ENCODE results near the gene WDR1.

The WDR1 gene

DNA sequence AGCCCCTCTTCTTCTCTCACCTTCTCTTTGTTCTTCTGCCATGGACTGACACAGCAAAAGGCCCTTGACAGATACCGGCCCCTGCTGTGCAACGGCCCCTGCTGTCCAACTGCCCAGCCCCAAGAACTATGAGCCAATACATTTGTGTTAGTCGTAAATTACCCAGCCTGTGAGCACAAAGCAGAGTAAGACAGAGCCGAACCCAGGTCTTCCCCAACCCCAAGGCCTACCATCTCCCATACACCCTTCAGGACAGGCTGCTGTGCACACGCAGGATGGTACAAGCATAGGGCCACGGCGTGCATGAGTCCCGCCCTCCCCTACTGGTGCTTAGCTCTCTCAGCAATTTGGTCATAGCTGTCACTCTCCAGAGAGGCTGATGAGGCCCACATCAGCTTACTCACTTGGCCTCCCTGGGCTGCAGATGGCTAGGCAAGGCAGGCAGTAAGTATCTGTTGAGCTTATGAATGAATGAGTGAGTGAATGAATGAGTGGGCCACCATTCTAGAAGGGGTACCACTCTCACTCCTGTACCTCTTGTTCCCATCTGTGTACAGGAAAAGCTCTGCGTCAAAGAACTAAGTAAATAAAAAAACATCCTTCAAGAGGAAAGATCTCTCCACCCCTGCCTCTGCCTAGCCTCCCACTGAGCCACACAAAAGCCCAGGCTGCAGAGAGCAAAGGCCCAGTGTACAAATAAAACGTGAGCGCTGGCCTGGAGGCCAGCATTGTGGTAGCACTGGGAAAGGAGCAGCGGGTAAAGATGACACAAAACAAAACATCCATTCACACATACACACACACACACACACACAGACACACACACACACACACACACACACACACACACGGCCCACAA is 13.9 kb downstream of the WDR1 start:
- DNase-seq (ENCODE audit: insufficient read length, low spot score) (no peak), FAIRE-seq (no peak)

DNA sequence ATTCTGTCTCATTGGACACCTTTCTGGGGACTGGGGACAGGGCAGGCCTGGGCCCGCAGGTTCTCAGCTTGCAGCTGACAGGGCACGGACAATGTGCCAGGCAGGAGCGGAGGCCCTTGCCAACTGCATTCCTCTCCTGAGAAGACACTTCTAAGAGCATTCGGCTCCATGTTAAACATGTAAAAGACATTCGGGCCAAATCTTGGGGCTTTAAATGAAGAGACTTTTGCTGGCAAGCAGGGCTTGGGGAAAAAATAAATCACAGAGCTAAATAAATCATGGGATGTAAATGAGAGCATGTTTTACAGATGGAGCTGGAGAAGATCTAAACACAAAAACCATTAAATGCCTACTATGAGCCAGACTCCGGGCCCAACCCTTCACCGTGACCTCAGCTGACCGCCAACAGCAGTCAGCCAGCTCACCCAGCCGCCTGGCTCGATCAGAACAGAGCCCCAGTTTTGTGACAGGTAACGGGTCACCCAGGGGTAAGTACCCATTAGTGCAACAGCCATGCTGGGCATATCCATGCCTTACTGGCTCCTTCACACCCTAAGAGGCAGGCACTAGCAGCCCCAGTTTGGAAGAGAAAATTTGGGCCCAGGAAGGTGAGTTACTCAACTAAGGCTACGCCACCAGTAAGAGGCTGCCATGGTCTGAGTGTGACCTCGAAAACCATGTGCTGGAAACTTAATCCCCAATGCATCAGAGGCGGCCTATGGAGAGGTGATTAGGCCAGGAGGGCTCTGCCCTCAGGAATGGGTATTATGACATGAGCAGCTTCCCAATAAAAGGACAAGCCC is 14.7 kb downstream of the WDR1 start:
- FAIRE-seq (no peak), DNase-seq (ENCODE audit: insufficient read length, low spot score) (no peak)

DNA sequence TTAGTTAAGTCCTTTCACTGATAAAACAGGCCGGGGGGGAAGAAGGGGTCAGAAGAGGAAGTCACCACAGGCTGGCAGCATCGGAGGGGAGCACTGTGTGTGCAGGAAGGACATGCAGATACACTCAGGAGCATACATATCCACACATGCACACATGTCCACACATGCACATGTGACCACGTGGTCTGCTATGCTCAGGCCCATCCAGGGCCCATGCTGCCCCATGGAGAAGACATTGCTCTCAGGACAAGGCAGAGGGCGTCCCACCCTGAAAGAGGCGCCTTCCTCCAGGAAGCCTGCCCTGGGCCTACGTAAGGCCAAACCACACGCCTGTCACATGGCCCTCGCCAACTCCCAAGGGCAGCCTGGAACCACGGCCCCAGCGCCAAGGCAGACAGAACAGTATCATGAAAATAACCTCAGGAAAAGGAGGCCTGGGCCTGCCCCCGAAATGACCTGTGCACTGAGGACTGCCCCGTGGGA is 15.8 kb downstream of the WDR1 start:
- DNase-seq (ENCODE audit: insufficient read length, low spot score) (no peak), FAIRE-seq (no peak)

DNA sequence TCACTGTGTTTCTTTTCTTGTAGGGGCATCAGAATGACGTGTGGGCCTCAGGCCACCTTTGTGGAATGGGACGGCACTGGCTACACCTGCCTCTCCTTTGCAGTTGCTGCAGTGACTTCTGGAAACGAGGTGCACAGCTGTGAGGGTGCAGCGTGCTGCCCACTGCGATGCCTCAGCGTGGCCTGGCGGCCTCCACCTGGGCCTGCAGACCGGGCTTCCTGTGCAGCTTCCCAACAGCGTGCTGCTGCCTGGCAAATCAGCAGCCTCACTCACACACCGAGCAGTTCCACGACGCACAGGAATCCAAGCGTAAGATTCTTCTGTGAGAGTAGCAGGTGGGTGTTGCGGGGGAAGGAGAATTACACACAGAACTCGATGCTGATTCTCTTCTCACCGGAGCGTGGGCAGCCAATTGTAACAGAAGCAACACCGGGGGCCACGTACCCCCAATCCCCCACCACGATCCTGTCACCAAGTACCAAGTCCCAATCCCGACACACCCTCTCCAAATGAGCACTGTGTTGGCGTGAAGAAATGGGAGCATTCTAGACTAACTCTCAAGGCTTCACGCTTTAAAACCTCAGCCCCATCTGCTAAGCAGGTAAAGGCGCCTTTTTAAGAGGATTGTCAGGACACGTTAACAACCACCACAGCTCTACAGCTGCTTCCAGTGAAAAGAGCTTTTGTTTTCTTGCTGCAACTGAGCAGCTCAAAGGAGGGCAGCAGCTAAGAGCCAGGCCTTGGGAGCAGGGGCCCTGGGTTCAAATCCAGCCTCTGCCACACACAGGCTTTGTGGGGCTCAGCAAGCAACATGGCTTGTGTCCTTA is 16.9 kb downstream of the WDR1 start:
- FAIRE-seq: no peak
- no peak for DNase-seq (ENCODE audit: insufficient read length, low spot score)

DNA sequence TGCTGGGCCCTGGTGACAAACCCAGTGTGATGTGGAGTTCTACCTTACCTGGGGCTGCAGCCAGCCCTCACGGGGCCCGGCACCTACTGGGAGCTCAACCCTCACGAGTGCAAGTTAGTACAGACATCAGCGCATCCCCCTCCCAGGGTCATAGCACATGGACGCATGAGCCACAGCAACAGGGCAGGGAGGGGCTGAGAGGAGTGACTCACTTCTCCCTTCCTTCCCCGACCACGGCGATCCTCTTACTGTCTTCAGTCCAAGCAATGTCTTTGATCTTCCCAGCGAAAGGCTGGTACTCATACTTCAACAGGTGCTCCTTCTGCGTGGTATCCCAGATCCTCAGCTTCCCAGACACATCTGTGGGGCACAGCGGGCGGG is 17.8 kb downstream of the WDR1 start:
- DNase-seq (ENCODE audit: insufficient read length, low spot score): peak; percentile 44
- peak; percentile 83 for FAIRE-seq

DNA sequence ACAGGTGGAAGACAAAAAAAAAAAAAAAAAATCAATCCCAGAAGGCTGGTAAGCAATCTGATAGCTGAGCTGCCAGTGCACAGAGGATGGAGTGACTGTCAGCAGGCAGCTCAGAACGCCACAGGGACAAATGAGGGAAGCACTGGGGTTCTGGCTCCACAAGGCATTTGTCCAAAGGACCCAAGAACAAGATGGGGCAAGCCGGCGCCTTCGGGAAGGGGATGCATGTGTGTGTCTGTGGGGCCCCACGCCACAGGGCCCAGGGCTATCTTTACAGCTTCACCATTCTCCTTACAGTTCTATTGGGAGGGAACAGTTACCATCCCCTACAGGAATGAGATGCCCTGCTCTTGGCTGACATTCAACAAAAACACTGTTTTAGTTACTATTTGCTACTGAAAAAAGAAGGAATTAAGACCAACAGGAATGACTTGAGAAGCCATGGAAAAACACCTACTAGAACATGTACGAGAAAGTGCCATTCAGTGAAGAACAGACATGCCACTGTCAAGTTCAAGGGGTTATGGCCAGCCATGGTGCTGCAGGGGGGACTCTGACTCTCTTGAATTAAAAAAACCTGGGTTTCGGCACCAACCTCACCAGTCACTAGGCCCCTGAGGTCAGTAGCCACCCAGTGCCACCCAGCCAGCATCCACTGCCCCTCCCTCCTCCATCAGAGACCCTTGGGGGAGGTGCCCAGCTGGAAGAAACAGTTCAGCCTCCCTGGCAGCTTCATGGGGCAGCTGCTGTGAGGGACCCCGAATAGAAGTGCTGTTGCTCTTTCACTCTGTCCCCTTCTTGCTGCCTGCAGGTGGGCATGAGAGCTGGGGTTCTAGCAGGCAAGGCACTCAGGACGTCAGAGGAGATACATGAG is 18.5 kb downstream of the WDR1 start:
- no peak for FAIRE-seq
- no peak for DNase-seq (ENCODE audit: insufficient read length, low spot score)

DNA sequence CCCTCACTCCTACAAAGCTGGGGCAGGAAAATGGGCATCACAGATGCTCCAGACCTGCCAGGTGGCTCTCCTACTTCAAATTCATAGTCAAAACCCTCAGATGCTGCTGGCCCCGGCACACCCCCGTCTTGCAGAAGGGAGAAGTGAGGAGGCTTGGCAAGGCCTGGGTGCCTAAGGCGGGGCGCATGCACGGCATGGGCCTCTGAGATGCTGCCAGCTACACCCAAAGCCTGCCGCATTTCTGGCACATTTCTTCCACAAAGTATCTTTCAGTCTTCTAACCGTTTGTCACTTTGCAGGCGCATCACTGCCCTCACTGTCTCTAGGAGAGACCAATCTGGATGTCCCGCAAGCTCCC is 19.6 kb downstream of the WDR1 start:
- FAIRE-seq: no peak
- DNase-seq (ENCODE audit: insufficient read length, low spot score): no peak

DNA sequence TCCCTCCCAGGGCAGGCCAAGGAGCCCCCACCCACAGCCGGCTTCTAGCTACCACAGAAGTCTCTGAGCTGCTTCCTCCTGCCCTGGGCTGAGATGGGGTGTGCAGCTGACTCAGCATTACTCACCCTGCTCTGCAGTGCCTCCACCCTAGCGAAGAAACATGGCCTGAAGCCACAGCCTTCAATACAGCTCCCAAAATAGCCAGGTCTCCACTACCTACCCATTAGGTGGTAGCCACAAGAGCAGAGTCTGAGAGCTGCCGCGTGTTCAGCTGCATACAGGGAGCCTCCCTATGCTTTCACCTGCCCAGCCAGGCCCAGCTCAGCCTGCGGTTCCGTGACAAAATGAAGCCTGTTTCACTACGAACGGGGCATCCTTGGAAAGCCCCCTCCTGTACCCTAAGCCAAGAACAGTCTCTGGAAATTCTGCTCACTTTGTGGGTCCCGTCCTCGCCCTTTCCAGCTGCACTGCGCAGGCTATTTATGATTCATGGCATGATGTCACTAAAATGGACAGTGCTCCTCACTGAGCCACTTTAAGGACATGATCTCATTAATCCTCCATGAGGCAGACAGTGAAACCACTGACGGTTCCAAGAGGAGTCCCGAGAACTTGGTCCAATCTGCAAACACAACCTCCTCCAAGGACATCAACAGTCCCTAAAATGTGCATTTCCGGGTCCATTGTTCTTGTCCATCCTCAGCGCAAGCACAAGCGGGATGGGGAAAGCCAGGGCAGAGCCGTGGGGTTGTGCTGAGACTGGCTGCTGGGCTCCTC is 20.2 kb downstream of the WDR1 start:
- DNase-seq (ENCODE audit: insufficient read length, low spot score): peak; percentile 86

DNA sequence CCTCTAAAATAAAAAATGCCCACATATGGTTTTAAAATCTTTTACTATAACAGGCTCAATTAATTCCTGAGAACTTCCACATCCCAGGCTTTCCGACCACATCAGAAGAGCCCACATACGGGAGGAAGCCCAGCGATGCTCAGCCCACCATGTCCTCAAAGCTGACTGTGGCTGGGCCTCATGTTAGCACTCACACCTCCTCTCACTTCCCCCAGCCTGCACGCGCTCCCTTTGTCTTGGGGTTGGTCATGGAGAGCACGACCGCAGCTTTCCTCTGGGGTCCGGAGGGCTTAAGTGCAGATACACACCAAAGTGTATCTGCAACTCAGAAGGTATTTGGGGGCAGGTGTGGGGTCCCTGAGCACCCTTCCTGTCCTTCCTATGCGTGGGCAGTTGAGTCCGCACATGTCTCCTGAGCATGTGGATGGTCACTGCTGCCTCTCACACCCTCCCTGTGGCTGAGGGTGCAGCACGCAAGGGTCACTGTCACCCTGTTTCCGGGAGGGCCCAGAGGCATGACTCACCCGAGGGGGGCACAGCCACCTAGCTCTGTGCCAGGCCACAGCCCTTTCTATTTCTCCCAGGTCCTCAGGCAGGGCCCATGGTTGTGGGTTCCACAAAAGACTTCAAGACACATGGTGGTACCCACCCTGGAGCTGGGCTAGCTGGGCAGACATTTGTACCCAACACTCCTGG is 21.2 kb downstream of the WDR1 start:
- DNase-seq (ENCODE audit: insufficient read length, low spot score): peak; percentile 15
- peak; percentile 55 for FAIRE-seq

More for the DNA sequence above, 20.2 kb downstream of the WDR1 start:
- FAIRE-seq: peak; percentile 77

DNA sequence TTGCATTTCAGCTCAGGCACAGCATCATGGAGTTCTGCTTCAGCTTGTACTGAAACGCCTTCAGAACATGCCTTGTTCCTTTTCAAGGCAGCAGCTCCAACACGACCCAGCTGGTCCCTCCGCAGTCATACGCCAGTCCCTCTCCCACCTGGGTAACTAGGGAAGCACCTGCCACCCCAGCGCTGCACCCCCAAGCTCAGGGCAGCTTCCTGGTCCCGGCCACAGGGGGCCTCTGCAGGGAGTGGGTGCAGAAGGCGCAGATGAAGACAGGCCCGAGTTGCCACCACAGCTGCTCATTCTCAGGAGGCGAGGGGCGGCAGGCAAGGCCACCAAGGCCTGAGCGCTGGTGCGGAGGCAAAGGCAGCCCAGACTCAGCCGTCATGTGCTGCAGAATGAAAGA is 21.8 kb downstream of the WDR1 start:
- DNase-seq (ENCODE audit: insufficient read length, low spot score) (no peak), FAIRE-seq (no peak)

DNA sequence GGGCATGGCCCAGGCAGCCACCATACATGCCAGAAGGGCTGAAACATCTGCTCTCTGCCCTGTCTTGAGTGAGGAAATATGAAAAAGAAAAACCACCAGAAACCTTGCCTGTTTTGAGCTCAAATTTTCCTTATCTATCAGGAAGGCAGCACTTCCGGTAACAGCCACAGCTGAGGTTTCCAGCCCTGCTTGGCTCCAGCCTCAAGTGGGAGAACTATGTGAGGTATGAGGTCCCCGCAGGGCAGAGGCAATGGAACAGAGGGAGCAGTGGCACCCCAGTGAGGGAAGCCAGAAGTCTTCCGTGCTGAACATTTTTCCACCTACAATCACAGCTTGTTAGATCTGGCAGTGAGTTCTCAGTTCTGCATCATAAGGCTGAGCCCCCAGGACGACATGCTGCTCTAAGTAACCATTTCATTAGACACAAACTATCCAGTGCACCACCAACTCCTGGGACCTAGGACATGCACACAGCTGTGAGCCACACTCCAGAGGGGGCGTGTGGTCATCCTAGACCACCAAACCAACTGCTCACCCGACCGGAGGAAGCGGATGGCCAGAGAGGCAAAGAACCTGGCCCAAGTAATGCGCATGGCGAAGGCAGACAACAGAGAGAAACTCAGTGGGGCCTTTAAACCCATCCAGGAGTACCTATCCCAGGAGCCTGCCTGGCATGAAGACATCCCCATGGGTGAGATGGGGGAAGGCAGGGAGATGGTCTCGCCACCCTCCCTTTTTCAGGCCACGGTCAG is 22.6 kb downstream of the WDR1 start:
- DNase-seq (ENCODE audit: insufficient read length, low spot score) (no peak), FAIRE-seq (no peak)

DNA sequence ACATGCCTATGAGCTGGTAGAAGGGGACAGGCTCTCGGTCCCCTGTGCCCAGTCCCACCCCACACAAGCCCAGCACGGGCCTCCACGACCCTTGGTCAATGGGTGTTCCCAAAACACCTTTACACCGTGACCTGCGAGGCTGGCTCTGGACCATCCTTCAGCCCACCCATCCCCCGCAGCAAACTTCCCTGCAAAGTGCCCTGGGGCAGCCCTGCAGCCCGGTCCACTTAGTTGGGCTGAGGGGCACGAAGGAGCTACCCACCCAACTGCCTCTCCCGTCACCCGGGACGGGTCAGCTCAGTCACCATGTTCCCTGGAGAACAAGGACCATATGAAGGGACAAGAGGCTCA is 23.4 kb downstream of the WDR1 start:
- no peak for FAIRE-seq

DNA sequence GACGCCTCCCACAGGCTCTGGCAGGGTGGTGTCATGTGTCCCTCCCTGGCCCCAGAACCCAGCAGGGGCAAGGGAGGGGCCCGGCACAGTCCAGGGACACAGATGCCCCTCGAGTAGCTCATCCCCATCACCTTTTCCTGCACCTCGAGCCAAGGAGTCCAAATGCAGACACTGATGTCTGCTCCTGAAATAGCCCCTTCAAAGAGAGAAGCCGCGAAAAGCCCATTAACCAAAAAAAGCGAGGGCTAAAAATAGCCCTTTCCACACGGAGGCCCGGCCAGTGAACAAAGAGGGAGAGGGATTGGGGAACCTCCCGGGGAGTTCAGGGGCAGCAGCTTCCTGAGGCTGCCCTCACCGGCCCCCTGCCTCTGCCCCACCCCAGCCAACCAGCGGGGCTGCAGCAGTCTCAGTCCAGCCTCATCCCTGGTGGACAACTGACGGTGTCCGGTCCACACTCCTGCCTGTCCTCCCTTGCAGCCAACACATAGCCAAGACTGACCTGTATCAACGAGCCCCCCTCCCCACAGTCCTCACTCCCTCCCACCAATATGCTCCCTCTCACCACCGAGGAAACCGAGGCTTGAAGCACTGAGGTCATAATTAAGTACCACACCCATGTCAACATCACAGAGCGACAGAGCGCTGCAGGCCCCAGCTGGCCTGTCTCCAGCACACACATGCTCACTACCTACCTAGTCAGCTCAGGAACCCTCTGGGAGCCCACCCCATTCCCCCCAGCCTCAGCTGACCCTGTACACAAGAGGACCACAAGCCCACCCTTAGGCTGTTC is 23.9 kb downstream of the WDR1 start:
- FAIRE-seq (no peak), DNase-seq (ENCODE audit: insufficient read length, low spot score) (no peak)

More for the DNA sequence above, 23.4 kb downstream of the WDR1 start:
- no peak for DNase-seq (ENCODE audit: insufficient read length, low spot score)

DNA sequence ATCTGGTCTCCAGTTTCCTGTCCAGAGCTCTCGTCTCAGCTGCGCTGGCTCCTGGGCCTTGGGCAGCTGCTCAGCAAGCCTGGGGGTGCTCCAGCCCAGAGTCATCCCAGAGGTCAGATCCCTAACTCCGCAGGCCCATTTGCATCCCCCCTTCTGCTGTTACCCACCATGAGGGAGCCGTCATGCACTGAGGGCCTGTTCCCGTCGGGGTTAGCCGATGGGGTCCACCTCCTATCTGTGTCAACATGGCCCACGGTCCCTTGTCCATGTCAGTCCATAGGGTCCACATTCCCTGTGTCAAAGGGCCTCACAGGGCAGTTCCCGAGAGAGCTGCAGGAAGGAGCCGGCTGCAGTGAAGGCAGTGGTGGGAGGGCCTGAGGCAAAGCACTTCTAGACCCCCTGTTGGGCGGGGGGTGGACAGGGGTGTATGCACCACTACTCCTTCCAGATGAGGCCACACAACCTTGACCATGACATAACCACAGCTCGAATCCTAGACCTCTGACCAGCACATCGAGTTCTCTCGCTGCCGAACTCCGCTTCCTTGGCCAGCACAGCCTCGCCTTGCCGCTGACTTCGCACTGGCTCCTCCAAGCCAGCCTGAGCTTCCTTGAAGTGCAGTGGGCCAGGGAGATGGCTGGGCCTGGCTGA is 24.9 kb downstream of the WDR1 start:
- FAIRE-seq (no peak), DNase-seq (ENCODE audit: insufficient read length, low spot score) (no peak)

DNA sequence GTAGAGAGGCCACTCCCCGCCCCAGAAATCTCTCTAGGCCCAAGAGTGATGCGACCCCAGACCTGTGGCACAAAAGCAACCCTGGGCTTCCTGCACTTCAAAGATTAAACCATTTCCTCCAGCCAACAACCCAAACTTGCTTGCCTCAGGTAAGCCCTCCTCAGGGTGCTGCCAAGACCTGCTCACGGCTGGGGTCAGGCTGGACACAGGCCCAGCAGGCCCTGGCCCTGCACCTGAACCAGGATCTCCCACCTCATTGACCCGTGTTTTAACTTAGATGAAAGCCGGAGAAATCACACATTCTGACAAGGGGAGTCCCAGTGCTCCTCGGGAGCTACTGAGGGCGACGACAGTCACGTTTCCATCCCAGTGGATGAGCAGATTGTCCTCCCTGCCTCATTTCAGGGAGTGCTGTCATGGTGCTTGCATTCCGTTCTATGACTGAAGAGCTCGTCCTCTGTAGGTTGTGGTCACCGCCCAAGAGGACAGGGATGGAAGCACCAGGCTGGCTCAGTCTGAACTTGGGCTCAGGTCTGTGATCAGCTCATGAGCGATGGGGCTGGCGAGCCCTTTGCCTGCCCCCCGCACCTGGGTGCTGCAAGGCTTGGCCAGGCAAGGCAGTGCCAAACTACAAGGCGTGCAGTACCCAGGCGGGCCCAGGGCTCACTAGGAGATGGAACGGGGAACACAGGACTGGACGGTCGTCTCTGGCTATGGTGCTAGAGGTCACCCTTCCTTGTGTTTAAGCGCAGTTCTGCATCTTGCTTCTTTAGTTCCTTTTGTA is 25.9 kb downstream of the WDR1 start:
- FAIRE-seq (no peak), DNase-seq (ENCODE audit: insufficient read length, low spot score) (no peak)

DNA sequence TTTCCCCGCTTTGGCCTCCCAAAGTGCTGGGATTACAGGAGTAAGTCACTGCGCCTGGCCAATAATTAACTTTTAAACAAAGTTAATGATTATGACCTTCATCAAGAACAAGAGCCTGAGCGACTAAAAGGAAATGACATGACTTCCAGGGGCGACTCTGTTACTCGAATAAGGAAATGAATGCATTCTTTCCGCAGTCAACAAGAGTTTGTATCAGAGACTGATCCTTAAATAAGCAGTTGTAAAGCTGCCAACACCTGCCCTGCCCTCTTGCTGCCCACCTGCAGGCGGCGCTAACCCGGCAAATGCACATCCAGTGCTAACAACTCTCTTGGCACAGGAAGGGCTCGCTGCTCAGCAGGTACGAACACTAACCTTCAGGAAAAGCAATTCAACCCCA is 27.3 kb downstream of the WDR1 start:
- FAIRE-seq: no peak
- no peak for DNase-seq (ENCODE audit: insufficient read length, low spot score)
